A673 (cell line): ENCODE measurements around the gene NPR2.

Experiments used
- EZH2 ChIP-seq: fragments of 200-600 bp; sonication (generic); IDR thresholded peaks from 2 replicates; pipeline ENCODE4 v1.6.1; 2017; ENCODE audit warnings: borderline replicate concordance, low read depth, mild to moderate bottlenecking, mixed read lengths, antibody characterized with exemption, low read length; ENCODE audit not compliant: poor library complexity, severe bottlenecking
- TF ChIP-seq, protein P1 (sequence below): fragments of 300-800, 200-600 bp; sonication (generic); conservative IDR thresholded peaks from 2 replicates; pipeline ENCODE4 v1.5.1; 2017; ENCODE audit warnings: low read depth, mild to moderate bottlenecking, antibody characterized with exemption, low read length, moderate library complexity, mixed read lengths

DNA sequence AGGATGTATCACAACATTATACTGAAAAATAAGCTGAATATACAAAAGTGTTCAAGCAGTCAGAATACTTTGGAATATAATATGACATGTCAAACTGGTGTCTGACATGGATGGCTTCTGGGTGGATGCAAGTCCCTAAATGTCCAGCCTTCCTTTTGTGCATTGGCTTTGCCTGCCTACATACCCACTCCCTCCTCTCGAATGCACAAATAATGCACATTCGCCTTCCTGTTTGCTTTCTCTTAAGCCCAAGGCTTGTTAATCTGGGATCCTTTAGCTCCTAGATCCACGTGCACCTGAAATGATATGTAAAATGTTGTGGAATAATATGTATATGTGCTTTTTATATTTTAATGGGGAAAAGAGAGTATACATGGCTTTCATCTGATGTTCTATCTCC is 12.9 kb upstream of the NPR2 start:
- TF ChIP-seq, protein P1, sequence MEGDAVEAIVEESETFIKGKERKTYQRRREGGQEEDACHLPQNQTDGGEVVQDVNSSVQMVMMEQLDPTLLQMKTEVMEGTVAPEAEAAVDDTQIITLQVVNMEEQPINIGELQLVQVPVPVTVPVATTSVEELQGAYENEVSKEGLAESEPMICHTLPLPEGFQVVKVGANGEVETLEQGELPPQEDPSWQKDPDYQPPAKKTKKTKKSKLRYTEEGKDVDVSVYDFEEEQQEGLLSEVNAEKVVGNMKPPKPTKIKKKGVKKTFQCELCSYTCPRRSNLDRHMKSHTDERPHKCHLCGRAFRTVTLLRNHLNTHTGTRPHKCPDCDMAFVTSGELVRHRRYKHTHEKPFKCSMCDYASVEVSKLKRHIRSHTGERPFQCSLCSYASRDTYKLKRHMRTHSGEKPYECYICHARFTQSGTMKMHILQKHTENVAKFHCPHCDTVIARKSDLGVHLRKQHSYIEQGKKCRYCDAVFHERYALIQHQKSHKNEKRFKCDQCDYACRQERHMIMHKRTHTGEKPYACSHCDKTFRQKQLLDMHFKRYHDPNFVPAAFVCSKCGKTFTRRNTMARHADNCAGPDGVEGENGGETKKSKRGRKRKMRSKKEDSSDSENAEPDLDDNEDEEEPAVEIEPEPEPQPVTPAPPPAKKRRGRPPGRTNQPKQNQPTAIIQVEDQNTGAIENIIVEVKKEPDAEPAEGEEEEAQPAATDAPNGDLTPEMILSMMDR = no peak
- TF ChIP-seq EZH2 = no peak
